Endothelial cell of umbilical vein (primary cell): ENCODE measurements around the gene PLXNB3. TPM values are rescaled to one million over a fixed set of nuclear protein-coding genes. Genes with fewer than 3 reads are reported as not detected.

Experiments used
- BruUV-seq: library from RNA; stranded (reverse); fragments of 400-500 nt; replicated peaks from 2 replicates; lab custom pipeline; 2021; lab: Mats Ljungman, UMichigan
- CTCF ChIA-PET: fragments of 300-600, 350-600 bp; sonication (Branson Sonifier 250); formaldehyde crosslinking; loops from one replicate; lab custom pipeline; 2021; ENCODE audit warnings: antibody characterized with exemption, inconsistent platforms; lab: Charles Lee
- POLR2A ChIA-PET: fragments of 300-600, 350-600 bp; sonication (Branson Sonifier 250); formaldehyde crosslinking; loops from one replicate; lab custom pipeline; 2021; ENCODE audit warnings: antibody characterized with exemption, inconsistent platforms; lab: Charles Lee
- DNase-seq: peaks from one replicate; pipeline ENCODE4 v3.0.0-alpha.2; 2011; ENCODE audit warnings: low read depth, low spot score
- FAIRE-seq: peaks from 2 replicates; lab custom pipeline; 2011; peaks lifted over from hg19 to GRCh38; lab: Jason Lieb, UNC
- H2AFZ ChIP-seq: 2 replicates; pipeline ENCODE4 v1.6.0; 2012; ENCODE audit warnings: low read depth, low read length, control low read depth, inconsistent platforms
- H3K27ac ChIP-seq: 2 replicates; pipeline ENCODE4 v1.5.1; 2011; ENCODE audit warnings: low read depth, mild to moderate bottlenecking, control low read depth, low read length, moderate library complexity; ENCODE audit not compliant: insufficient read depth
- H3K27me3 ChIP-seq, 2 experiments: 2 replicates each; pipeline versions ENCODE4 v1.6.0 to v1.6.1; 2011; ENCODE audit warnings: low read length in 2 of 2, mixed read lengths in 1 of 2; ENCODE audit not compliant: control insufficient read depth in 2 of 2, insufficient read depth in 2 of 2
- H3K36me3 ChIP-seq, 2 experiments: 2 replicates in 1 of 2; 3 replicates in 1 of 2; pipeline ENCODE4 v1.5.1; 2011; ENCODE audit warnings: low read length in 2 of 2, mild to moderate bottlenecking in 1 of 2, moderate library complexity in 1 of 2; ENCODE audit not compliant: control insufficient read depth in 2 of 2, insufficient read depth in 2 of 2; ENCODE audit errors: extremely low read depth in 1 of 2
- H3K4me1 ChIP-seq: 3 replicates; pipeline ENCODE4 v1.5.1; 2011; ENCODE audit warnings: mild to moderate bottlenecking, low read length; ENCODE audit not compliant: control insufficient read depth, insufficient read depth; ENCODE audit errors: extremely low read depth
- H3K4me2 ChIP-seq: 2 replicates; pipeline ENCODE4 v1.6.1; 2011; ENCODE audit warnings: low read length, control low read depth, mixed read lengths; ENCODE audit not compliant: insufficient read depth
- H3K4me3 ChIP-seq, 3 experiments: fragments of 200-600 bp in 1 of 3; sonication (generic), shearing (Covaris generic) in 1 of 3; replicated peaks in 1 of 3; 2 replicates each; pipeline ENCODE4 v1.5.1; 2011 to 2016; ENCODE audit warnings: control low read depth in 3 of 3, low read length in 3 of 3, mild to moderate bottlenecking in 2 of 3, inconsistent platforms in 1 of 3, low read depth in 1 of 3, moderate library complexity in 1 of 3; ENCODE audit not compliant: insufficient read depth in 1 of 3
- H3K79me2 ChIP-seq: 2 replicates; pipeline ENCODE4 v1.6.0; 2012; ENCODE audit warnings: low read length, inconsistent platforms; ENCODE audit not compliant: control insufficient read depth, insufficient read depth
- H3K9ac ChIP-seq: replicated peaks from 2 replicates; pipeline ENCODE3; 2011; ENCODE audit warnings: low read length, control low read depth; ENCODE audit not compliant: insufficient read depth; ENCODE audit errors: extremely low read depth
- H3K9me1 ChIP-seq: replicated peaks from 3 replicates; pipeline ENCODE4 v1.6.0; 2011; ENCODE audit warnings: mild to moderate bottlenecking, low read length; ENCODE audit not compliant: control insufficient read depth, insufficient read depth; ENCODE audit errors: extremely low read depth
- H3K9me3 ChIP-seq: replicated peaks from 2 replicates; pipeline ENCODE4 v1.5.1; 2012; ENCODE audit warnings: low read length, inconsistent platforms; ENCODE audit not compliant: control insufficient read depth, insufficient read depth
- H4K20me1 ChIP-seq: replicated peaks from 2 replicates; pipeline ENCODE3; 2011; ENCODE audit warnings: mild to moderate bottlenecking, low read length; ENCODE audit not compliant: control insufficient read depth, insufficient read depth; ENCODE audit errors: extremely low read depth
- CTCF ChIP-seq, 2 donors: IDR thresholded peaks; 1 replicate in 1 of 2; 2 replicates in 1 of 2; pipeline ENCODE4 v1.5.1; 2011; ENCODE audit warnings: low read length in 2 of 2, mild to moderate bottlenecking in 2 of 2, moderate library complexity in 2 of 2, control low read depth in 1 of 2, inconsistent platforms in 1 of 2, low read depth in 1 of 2; ENCODE audit not compliant: insufficient read depth in 1 of 2; ENCODE audit errors: extremely low read depth in 1 of 2
- EZH2 ChIP-seq: IDR thresholded peaks from 2 replicates; pipeline ENCODE4 v1.6.1; 2012; ENCODE audit warnings: borderline replicate concordance, low read depth, mild to moderate bottlenecking, moderate library complexity, low read length, inconsistent platforms; ENCODE audit not compliant: severe bottlenecking
- FOS ChIP-seq: IDR thresholded peaks from 2 replicates; pipeline ENCODE4 v1.6.1; 2011; ENCODE audit warnings: mild to moderate bottlenecking, low read length, moderate library complexity, borderline replicate concordance; ENCODE audit not compliant: insufficient read depth
- GATA2 ChIP-seq: IDR thresholded peaks from 2 replicates; pipeline ENCODE4 v1.7.0; 2011; ENCODE audit warnings: low read depth, mild to moderate bottlenecking, moderate library complexity, mixed read lengths, low read length; ENCODE audit not compliant: insufficient read length, insufficient read depth
- JUN ChIP-seq: IDR thresholded peaks from 2 replicates; pipeline ENCODE4 v1.6.1; 2011; ENCODE audit warnings: borderline replicate concordance, low read depth; ENCODE audit not compliant: insufficient read length, insufficient read depth
- MYC ChIP-seq: IDR thresholded peaks from one replicate; pipeline ENCODE4 v1.6.1; 2011; ENCODE audit warnings: mild to moderate bottlenecking, low read depth, low read length
- POLR2A ChIP-seq: IDR thresholded peaks from 2 replicates; pipeline ENCODE4 v1.6.1; 2012; ENCODE audit warnings: low read depth, mild to moderate bottlenecking, control low read depth, low read length
- POLR2AphosphoS5 ChIP-seq: IDR thresholded peaks from 2 replicates; pipeline ENCODE4 v1.6.1; 2012; ENCODE audit warnings: low read depth, mild to moderate bottlenecking, control low read depth, low read length, moderate library complexity; ENCODE audit not compliant: insufficient read depth
- dilution Hi-C: fragments of 300-500 bp; cut with MboI; formaldehyde crosslinking; loops from one replicate; pipeline ENCODE4 v1.15.0; 2019; ENCODE audit warnings: low sequenced_read_pairs; ENCODE audit not compliant: extremely low pct_ligation_motif_present
- intact Hi-C: fragments of 100-400 bp; cut with micrococcal nuclease; formaldehyde crosslinking; loops from one replicate; pipeline ENCODE4 v1.10.0; 2022
- polyA plus RNA-seq, 4 experiments: library from polyadenylated mRNA; depleted of rRNA in 3 of 4; stranded (reverse) in 3 of 4; unstranded in 1 of 4; fragments of >200 nt; gene quantifications; 2 replicates each; pipeline versions ENCODE4 v1.2.1 to v1.2.3, GENCODE V29; 2011 to 2012; ENCODE audit warnings: missing spikeins in 1 of 4
- total RNA-seq: library from RNA; stranded (reverse); gene quantifications from 2 replicates; pipeline ENCODE4 v1.2.3, GENCODE V29; 2021
- TF ChIP-seq, protein P1 (sequence below): IDR thresholded peaks from 2 replicates; pipeline ENCODE4 v1.6.1; 2011; ENCODE audit not compliant: insufficient read depth, insufficient read length

Gene PLXNB3
- total and polyA plus RNA-seq, 2 donors (not counting 3 experiments of a cell fraction or from before 2014, with no cell fraction given), result 19.0 to 31.4 TPM

GRCh38 chrX:153727123-153727931 is 36.7 kb upstream of the PLXNB3 start:
- intact Hi-C loops (loop anchor here (2.0 kb wide), 1 partner anchor 67 kb away; the partner anchor contains the start of genes IDH3G and SSR4), dilution Hi-C loops (no loop called here)
- ChIA-PET POLR2A (interaction anchor here (0.6 kb wide), 1 partner anchor 218 kb away, joined by 6 read pairs; no protein-coding TSS in a partner anchor), CTCF (interaction anchor here (1.0 kb wide), 1 partner anchor 8 kb away, joined by 3 read pairs; no protein-coding TSS in a partner anchor)
- Histone ChIP-seq H3K9me3 (no peaks in the 10 kb centered on the region), H2AFZ (peak overlapping the region; percentile 27), H3K9me1 (no peaks in the 10 kb centered on the region), H3K36me3 (no peaks in the 10 kb centered on the region), H3K4me1 (peaks cover 21% of the 10 kb centered on the region), H3K4me2 (peak overlapping the region; percentile 29), H3K4me3 (no peak overlapping the region), H3K27me3 (no peaks in the 10 kb centered on the region), H4K20me1 (no peaks in the 10 kb centered on the region), H3K9ac (peak overlapping the region; percentile 47), H3K79me2 (peaks cover 7% of the 10 kb centered on the region), H3K27ac (peak overlapping the region; percentile 72)
- TF ChIP-seq MYC (no peak), POLR2AphosphoS5 (no peak), GATA2 (no peak), FOS (no peak)
- TF ChIP-seq, protein P1, sequence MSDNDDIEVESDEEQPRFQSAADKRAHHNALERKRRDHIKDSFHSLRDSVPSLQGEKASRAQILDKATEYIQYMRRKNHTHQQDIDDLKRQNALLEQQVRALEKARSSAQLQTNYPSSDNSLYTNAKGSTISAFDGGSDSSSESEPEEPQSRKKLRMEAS, result no peak
- BruUV-seq, result no TSS peak
- FAIRE-seq (peak; percentile 89), DNase-seq (peak; percentile 28)

GRCh38 chrX:153728095-153728494 is 36.0 kb upstream of the PLXNB3 start:
- ChIA-PET CTCF (no interaction called here), POLR2A (no interaction called here)
- H2AFZ ChIP-seq, result no peak overlapping the region
- H3K4me2 ChIP-seq, result no peak overlapping the region
- TF ChIP-seq GATA2 (no peak), MYC (no peak), POLR2AphosphoS5 (no peak), JUN (no peak), CTCF (IDR thresholded peaks at IDR 0.05; ENCODE audit: extremely low read depth in 1 of 2, insufficient read depth in 1 of 2, low read depth in 1 of 2, low read length in 2 of 2) (no peak), POLR2A (no peak), FOS (no peak), EZH2 (no peak)
- TF ChIP-seq, protein P1, result no peak
- H3K79me2 ChIP-seq, result peaks cover 2% of the 10 kb centered on the region
- no peak overlapping the region for H3K9ac ChIP-seq
- H3K9me1 ChIP-seq, result no peaks in the 10 kb centered on the region
- H4K20me1 ChIP-seq, result no peaks in the 10 kb centered on the region
- dilution Hi-C loops, result no loop called here
- peaks cover 16% of the 10 kb centered on the region for H3K4me1 ChIP-seq
- DNase-seq, result no peak
- no peak for FAIRE-seq
- H3K27ac ChIP-seq, result no peak overlapping the region
- intact Hi-C loops, result no loop called here
- no peak overlapping the region for H3K4me3 ChIP-seq
- no peaks in the 10 kb centered on the region for H3K9me3 ChIP-seq
- no peaks in the 10 kb centered on the region for H3K36me3 ChIP-seq
- no peaks in the 10 kb centered on the region for H3K27me3 ChIP-seq
- BruUV-seq, result no TSS peak
